GM18526 (cell line): ENCODE measurements around the gene ESPN.

Experiments used
- POLR2A ChIP-seq: IDR thresholded peaks from 3 replicates; pipeline ENCODE4 v1.6.1; 2011; ENCODE audit not compliant: insufficient read length; ENCODE audit errors: extremely low read depth

Gene ESPN

DNA sequence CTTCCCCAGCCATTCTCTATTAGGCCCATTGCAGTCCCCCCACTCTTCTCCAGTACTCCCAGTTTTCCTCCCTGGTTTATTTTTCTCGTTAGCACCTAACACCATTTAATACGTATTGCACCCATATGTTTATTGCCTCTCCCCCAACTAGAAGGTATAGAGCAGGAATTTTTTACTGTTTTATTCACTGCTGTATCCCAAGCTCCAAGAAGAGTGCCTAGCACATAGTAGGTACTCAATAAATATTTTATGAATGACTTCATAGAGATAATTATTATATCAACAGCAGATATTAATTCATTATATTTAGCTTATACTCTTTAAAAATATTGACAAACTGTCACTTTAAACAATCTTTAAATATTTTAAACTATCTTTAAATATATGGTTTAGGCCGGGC is 25.3 kb upstream of the ESPN start:
- no peak for TF ChIP-seq POLR2A

DNA sequence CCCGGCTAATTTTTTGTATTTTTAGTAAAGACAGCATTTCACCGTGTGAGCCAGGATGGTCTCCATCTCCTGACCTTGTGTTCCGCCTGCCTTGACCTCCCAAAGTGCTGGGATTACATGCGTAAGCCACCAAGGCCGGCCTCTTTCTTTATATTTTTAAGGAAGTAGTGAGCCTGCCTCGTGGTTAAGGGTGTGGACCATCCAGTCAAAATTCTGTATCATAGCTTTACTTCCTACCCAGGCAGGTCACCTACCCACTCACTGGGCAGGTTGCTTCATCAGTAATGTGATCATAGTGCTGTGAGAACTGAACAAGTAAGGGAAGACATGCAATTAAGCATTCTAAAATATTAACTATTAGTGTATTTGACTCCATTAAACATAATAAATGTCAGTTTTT is 22.9 kb upstream of the ESPN start:
- no peak for TF ChIP-seq POLR2A

DNA sequence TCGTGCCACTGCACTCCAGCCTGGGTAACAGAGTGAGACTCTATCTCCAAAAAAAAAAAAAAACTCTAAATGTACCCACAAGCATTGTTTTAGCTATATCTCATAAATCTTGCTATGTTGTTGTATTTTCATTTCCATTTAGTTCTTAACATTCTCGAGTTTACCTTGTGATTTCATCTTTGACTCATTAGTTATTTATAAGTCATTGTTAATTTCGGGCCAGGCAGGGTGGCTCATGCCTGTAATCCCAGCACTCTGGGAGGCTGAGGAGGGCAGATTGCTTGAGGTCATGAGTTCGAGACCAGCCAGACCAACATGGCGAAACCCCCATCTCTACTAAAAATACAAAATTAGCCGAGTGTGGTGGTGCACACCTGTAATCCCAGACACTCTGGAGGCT is 16.6 kb upstream of the ESPN start:
- no peak for TF ChIP-seq POLR2A

DNA sequence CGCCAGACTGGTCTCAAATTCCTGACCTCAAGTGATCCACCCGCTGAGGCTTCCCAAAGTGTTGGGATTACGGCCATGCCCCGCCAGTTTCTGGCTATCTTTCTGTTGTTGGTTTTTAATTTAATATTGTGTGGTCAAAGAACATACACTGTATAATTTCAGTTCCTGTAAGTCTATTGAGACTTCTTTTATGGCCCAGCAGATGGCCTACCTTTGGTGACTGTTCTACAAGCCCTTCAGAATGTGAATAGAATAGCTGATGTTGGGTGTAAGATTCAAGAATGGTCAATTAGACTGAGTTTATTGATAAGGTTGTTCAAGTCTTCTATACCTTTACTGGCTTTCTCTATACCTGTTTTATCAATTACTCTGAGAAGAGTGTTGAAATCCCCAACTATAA is 15.5 kb upstream of the ESPN start:
- TF ChIP-seq POLR2A = no peak

DNA sequence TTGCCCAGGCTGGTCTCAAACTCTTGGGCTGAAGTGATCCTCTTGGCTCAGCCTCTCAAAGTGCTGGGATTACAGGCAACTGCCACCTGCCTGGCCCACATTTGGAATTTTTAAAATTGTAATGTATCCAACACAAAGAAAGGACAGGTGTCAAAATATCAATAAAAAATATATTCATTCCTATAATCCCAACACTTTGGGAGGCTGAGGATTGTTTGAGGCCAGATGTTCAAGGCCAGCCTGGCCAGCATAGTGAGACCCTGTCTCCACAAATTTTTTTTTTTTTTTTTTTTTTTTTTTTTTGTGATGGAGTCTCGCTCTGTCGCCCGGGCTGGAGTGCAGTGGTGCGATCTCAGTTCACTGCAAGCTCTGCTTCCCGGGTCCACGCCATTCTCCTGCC is 14.8 kb upstream of the ESPN start:
- no peak for TF ChIP-seq POLR2A

DNA sequence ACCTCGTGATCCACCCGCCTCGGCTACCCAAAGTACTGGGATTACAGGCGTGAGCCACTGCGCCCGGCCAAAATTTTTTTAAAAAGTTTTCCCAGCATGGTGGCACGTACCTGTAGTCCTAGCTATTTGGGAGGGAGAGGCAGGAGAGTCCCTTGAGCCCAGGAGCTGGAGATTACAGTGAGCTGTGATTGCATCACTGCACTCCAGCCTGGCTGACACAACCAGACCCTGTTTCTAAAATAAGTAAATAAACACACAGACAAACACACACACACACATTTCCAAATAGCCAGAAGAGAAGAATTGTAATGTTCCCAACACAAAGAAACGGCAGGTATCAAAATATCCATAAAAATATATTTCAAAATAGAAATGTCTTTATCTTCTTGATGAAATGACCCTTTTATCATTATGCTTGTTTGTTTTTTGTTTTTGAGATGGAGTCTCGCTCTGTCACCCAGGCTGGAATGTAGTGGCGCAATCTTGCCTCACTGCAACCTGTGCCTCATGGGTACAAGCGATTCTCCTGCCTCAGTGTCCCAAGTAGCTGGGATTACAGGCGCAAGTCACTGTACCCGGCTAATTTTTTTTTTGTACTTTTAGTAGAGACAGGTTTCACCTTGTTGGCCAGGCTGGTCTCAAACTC is 14.2 kb upstream of the ESPN start:
- TF ChIP-seq POLR2A = no peak

DNA sequence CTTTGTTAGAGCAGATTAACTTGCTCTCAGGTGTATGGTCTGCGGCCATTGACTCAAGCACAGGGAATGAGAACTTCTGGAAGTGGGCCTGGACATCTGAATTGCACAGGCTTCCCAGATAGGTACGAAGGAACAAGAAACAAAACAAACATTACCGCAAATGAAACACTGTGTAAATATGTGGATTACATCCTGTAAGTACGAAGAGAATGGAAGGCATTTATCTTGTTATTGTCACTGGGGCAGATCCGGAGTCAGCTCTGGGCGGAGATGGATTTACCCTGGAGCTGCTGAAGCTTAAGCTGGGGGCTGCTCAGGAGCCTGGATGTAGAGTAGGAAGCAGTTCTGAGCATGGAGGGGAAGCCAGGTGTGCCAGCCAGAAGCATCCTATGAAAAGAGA is 11.7 kb upstream of the ESPN start:
- no peak for TF ChIP-seq POLR2A

DNA sequence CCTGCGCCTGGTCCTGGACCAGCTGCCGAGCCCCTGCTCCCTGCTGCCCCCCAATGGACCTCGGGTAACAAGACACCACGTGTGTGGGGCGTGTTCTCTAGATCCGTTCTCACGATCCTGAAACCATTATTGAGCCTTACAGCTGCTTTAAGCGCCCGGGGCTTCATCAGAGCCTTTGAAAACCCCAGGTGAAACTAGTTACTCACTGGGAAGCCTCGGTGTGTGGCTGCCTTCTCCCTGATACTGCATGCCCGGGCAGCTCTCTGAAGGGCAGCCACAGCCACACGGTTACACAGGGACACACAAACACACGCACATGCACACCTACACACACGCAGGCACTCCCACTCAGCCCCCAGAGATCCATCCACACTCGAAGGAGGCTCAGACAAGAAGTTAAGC is 10.1 kb upstream of the ESPN start:
- no peak for TF ChIP-seq POLR2A

DNA sequence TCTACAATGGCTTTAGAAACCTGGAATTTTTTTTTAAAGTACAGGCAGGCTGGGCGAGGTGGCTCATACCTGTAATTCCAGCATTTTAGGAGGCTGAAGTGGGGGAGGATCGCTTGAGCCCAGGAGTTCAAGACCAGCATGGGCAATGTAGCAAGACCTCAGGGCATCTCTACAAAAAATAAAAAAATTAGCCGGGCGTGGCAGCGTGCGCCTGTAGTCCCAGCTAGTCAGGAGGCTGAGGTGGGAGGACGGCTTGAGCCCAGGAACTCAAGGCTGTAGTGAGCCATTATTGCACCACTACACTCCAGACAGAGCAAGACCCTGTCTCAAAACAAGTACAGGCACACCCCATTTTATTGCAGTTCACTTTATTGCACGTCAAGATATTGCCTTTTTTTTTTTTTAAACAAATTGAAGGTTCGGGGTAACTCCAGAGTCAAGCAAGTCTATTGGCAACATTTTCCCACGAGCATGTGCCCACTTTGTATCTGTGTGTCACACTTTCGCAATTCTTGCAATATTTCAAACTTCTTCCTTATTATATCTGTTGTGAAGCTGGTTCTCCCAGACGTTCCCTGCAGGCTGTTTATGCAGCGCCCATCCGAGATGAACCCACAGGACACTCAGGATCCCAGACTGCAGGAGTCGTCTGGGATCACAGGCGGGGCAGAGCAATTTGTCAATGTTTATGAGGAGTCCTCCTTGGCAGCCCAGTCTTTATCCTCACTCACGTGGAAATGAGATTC is 9.5 kb upstream of the ESPN start:
- no peak for TF ChIP-seq POLR2A

DNA sequence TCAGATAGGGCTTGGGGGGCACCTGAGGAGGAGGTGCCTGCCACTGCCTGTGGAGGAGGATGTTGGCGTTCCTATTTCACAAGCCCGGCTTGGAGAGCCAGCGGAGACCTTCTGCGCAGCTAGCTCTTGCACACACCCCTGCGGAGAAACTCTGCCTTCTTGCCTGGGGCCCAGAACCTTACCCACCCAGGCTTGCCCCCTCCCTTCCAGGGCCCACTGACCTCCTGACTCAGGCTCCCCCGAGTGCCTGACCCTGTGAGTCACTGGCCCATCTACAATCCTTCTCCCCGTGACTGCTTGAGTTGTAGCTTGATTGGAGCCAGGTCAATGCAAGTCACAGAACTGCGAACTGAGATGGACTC is 8.3 kb upstream of the ESPN start:
- TF ChIP-seq POLR2A = no peak

DNA sequence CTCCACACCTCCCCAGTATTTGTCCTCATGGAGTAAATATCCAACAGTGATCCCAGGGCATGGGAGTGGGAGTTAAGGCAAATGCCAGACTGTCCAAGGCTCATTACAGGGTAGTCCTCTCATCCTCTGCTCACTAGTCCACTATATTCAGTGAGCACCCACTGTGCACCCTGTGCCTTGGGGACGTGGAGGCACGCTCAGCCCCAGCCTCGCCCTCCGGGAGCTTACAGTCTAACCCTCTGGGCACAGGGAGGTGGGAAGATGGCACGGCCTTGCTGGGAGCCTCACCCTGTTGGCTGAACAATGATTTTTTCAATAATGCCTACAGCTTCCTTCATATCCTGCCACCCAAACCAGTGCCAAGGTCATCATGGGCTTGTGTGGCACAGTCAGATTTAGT is 7.7 kb upstream of the ESPN start:
- TF ChIP-seq POLR2A = no peak

DNA sequence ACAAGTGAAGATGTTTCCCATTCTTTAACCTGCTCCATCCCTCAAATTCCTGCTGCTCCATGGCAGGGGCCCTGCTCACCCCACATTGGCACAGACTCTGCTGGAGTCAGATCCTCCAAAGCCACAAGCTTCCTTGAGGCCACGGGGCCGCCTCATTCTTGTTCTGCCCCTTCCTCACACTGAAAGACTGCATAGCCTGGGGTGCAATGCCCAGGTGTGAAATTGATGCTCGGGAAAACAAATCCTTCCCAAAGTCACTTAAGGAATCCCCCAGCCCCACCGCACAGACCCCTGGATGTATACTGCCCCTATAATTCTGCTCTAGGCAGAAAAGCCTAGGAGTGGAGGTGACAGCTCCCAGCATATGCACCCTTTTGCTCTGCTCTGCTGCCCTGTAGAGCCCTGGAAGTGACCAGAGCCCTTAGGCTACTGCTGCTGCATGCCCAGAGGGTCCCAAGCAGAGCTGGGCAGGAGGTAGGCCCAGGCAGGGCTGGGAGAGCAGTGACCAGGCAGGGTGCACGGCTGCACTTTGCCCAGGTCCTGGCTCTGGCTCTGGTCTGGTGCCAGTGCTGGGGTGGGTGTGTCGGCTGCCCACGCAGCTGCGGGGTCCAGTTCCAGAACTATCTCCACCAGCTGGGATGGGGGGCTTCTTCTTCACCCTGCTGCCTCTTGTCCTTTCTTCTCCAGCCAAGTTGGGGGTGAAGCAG is 6.5 kb upstream of the ESPN start:
- TF ChIP-seq POLR2A = no peak

DNA sequence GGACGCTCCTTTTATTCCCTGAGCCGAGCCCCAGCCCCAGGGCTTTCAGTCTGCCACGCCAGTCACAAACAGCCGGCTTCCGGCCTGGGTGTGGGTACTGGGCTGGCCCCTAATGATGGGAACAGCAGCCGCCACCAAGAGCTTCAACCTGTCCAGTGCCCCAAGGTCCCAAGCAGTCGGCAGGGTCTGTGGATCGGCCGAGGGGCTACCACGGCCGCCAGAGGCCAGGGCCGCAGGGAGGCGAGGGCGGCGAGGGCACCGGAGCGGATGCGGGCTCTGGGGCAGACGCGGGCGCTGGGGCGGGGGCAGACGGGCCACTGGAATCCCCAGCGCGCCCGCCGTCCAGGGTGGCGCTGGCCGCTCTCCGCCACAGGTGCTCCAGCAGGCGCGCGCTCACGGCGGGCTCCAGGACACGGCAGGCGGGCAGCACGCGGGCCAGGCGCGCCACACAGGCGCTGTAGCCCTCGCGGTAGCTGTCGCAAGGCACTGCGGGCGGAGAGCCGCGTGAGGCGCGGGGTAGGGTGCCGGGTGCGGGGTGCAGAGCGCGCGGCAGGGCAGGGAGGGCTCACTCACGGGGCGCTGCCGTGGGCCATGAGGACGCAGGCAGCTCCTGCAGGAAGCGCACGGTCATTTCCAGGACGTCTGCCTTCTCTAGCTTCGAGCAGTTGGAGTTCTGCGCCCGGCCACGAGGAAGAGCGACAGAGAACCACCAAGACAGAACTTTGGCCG is 5.7 kb upstream of the ESPN start:
- TF ChIP-seq POLR2A = no peak

DNA sequence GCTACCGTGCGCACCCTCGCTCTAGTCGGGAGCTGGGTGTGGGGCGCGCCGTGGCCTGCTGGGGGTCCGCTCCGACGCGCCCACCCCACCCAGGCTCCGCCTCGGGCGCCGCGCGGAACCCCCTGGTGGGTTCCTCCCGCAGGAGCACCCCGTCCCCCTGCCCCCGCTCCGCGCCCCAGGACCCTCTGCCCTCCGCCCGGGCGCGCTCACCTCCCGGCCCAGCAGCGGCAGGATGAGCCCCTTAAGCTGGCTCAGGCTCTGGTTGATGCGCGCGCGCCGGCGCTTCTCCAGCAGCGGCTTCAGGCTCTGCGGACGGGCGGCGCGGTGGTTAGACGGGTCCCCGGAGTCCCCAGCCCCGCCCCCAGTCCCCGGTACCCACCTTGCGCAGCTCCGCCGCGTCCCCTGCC is 5.2 kb upstream of the ESPN start:
- TF ChIP-seq POLR2A = no peak

DNA sequence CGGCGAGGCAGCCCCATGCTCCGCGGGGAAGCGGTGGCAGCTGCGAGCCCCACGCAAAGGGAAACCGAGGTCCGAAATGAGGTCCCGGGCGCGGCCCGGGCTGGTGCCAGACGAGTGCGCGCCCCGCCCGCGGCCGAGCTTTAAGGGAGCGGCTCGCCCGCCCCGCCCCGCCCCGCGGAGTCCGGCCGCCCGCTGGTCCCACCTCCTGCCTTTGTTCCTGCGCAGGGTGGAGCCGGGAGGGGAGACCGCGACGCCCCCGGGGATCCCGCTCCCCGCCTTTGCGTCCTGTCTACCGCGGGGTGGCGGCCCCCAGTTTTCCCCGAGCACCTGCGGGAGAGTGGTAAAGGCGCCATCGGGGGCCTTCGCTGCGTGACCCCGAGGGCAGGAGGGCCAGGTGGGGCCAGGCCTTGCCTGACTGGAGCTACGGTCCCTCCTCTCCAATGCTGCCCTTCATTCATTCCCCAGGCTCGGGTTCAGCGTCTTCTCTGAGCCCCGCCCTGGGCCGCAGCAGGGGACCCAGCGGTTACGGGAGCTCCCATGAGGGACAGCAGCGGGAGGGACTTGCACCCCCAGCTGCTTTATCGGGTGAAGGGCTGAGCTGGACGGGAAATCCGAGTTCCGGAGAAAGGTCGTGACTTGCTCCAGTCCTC is 4.6 kb upstream of the ESPN start, which contains the start of gene HES2:
Gene HES2 (minus strand): TSS at position 116 of the 650 bp plus-strand sequence. CDS start 99 bp downstream, at position 17.
- no peak for TF ChIP-seq POLR2A
